SW480 (cell line): Measurements from ENCODE around the gene KLHDC2.
"Not testable (repeated sequence)": the region's sequence is repeated elsewhere in the genome, so short reads cannot be mapped to it uniquely, and the experiment has no call there.

ENCODE experiments used
- DNase-seq: peaks from one replicate; pipeline ENCODE4 v3.0.0-alpha.2; 2016; ENCODE audit warnings: low spot score

KLHDC2 gene

DNA sequence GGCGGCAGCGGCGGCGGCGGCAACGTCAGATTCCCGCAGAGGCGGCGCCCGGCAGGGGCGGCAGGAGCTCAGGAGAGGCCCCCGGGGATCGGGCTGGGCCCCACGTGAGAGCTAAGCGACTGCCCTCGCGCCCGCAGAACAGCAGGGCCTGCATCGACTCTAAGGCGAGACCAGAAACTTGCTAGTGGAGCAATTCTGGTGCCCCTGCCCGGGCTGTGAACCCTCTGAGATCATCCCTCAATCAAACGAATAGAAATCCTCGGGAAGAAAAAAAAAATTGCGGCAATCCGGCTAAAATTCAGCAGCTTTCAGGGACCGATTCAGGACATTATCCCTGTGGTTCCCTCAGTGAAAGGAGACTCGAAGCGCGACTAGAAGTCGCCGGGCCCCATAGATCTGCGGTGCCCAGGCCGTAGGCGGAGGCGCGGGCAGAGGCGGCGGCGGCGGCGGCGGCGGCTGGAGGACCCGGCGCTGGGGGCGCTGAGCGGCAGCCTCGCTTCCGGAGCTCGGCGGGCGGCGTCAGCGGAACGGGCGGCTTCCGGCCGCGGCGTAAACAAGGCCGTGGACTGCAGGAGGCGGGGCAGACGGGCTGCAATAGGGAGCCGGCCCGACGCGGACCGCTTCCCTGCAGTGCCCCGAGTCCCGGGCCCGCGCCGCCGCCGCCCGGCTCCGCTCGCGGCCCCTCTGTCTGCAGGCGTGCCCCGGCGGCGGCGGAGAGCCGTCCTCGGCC lies at the start of gene KLHDC2:
Gene KLHDC2 (plus strand): TSS at position 583 of the 730 bp plus-strand sequence. CDS start 316 bp downstream, outside the sequence.
- peak; percentile 89 for DNase-seq

GRCh38 chr14:49720744-49721143 lies 47.2 kb upstream of the KLHDC2 start:
- no peak for DNase-seq

DNA sequence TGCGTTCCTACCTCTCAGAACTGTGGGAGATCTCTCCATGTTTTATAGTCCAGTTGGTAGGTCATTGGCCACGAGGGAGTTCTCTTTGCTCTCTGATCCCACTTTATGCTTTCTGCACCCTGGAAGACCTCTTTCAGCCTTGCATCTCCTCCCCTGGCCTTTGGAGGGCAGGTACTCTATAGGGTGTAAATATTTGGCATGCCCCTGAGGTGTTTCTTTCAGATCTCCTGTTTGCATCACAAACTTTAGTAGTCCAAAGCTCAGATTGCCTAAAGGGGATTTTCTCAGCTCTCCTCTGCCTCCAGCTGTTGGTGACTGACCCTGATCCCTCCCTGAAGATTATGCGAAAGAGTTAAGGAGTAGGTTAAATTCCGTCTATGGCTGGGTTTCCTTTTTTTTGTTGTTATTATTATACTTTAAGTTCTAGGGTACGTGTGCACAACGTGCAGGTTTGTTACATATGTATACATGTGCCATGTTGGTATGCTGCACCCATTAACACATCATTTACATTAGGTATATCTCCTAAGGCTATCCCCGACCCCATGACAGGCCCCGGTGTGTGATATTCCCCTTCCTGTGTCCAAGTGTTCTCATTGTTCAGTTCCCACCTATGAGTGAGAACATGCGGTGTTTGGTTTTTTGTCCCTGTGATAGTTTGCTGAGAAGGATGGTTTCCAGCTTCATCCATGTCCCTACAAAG lies 46.1 kb upstream of the KLHDC2 start:
- DNase-seq = not testable (repeated sequence)

DNA sequence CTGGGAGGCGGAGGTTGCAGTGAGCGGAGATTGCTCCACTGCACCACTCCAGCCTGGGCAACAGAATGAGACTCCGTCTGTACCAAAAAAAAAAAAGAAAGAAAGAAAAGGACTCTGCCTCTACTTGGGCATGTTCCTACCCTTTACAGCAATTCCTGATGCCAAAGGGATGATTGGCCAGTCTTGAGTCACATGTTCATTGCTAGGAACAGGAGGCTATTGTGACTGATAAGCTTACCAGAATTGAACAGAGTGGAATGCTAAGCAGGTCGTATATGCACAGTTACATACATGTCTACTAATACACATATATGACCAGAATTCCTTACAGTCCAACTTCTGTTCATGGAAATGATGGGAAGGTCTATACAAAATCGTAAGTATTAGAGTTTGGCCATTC lies 40.8 kb upstream of the KLHDC2 start:
- DNase-seq = no peak

DNA sequence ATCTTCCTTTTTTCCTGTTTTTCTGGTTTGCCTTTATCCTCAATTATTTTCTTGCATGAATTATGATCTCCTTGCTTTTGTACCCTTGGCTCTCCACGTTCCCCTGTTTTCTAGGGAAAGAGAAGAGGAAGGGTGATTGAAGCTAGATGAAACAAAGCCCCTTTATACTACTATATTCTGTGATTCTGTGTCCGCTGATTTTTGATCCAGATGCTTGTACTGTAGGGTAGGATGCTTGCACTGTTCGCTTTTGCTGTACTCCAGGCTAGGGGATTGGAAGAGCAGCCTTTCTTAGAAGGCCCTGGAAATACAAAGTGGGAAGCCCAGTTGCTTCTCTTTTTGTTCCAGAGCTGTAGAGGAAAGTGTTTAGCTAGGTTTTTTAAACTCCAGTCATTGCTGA lies 35.1 kb upstream of the KLHDC2 start:
- no peak for DNase-seq

- DNase-seq = no peak
Observed at GRCh38 chr14:49733836-49734235, 34.1 kb upstream of the KLHDC2 start.

DNA sequence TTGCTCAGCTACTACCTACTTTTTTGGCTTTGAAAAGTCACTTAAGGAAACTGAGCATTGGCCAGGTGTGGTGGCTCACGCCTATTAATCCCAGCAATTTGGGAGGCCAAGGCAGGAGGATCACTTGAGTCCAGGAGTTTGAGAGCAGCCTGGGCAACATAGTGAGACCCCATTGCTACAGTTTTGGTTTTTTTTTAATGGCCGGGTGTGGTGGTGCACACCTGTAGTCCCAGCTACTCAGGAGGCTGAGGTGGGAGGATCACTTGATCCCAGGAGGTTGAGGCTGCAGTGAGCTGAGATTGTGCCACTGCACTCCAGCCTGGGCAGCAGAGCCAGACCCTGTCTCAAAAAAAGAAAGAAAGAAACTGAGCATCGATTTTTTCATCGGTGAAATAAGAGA lies 32.3 kb upstream of the KLHDC2 start:
- not testable (repeated sequence) for DNase-seq

DNA sequence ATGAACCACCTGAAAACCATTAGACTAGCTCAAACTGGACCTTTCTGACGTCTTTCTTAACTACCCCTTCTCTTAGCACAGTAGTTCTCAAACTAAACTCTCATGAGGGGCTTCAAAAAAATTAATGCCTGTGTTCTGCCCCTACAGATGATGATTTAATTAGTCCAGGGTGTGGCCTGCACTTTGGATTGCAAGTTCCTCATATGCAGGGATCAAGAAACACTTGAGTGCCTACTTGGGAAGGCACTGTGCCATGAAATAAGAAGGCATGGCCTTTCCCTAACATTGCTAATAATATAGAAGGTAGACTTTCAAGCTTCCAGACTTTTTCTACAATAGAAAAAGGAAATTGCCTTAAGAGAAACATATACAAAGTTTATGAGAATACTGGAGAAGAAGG lies 22.8 kb upstream of the KLHDC2 start:
- no peak for DNase-seq

- not testable (repeated sequence) for DNase-seq
Observed at GRCh38 chr14:49746476-49746875, 21.5 kb upstream of the KLHDC2 start.

- no peak for DNase-seq
Observed at GRCh38 chr14:49754570-49755097, 13.3 kb upstream of the KLHDC2 start.

DNA sequence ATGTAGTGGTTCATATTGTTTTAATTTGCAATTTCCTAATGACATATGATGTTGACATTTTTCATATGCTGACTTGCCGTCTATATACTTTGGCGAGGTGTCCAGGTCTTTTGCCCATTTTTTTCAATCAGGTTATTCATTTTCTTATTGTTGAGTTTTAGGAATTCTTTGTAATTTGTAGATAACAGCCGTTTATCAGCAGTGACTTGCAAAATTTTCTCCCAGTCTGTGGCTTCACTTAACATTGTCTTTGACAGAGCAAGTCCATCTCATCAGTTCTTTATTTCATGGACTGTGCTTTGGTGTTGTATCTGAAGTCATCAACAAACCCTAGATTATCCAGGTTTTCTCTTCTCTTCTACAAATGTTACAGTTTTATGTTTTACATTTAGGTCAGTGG lies 12.6 kb upstream of the KLHDC2 start:
- no peak for DNase-seq

- DNase-seq = no peak
Observed at GRCh38 chr14:49761839-49762551, 6.0 kb upstream of the KLHDC2 start.

GRCh38 chr14:49766839-49767238 lies 1.1 kb upstream of the KLHDC2 start:
- DNase-seq = peak; percentile 3

- no peak for DNase-seq
Observed at GRCh38 chr14:49767270-49767570, 733 bp upstream of the KLHDC2 start.

DNA sequence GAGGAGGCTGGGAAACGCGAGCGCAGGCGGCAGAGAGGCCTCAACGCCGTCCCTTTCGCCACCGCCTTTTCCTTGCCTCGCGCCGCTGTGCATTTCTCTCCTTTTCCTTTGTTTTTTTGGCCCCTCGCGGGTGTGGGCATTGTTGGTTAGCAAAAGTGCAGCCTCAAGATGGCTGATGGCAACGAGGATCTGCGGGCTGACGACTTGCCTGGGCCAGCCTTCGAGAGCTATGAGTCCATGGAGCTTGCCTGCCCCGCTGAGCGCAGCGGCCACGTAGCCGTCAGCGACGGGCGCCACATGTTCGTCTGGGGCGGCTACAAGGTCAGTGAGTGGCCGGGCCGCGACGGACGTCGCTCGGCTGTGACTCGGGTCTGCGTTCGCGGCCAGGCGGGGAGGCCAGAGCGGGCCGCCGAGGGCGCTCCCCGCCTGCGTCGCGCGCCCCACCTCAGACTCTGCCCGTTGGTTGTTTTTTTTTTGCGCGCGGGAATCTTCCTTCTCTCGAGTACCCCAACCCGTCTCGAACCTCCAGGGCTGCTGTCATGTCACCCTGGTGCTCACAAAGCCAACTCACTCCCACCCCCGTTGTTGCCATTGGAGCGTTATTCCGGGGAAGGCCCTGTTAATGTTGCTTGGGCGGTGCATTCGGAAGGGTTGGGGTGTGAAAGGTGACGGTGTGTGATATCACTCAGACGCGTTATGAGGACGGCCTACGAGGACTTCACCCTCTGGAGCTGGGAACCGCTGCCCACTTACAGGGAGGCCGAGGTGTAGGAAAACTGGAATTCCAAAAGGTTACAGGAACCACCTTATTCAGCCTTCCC lies 558 bp downstream of the KLHDC2 start:
- DNase-seq = peak; percentile 70

GRCh38 chr14:49769171-49769570 lies 1.2 kb downstream of the KLHDC2 start:
- peak; percentile 27 for DNase-seq

- DNase-seq = no peak
Observed at GRCh38 chr14:49769581-49770211, 1.7 kb downstream of the KLHDC2 start.

GRCh38 chr14:49770212-49770817 lies 2.4 kb downstream of the KLHDC2 start:
- peak; percentile 75 for DNase-seq

DNA sequence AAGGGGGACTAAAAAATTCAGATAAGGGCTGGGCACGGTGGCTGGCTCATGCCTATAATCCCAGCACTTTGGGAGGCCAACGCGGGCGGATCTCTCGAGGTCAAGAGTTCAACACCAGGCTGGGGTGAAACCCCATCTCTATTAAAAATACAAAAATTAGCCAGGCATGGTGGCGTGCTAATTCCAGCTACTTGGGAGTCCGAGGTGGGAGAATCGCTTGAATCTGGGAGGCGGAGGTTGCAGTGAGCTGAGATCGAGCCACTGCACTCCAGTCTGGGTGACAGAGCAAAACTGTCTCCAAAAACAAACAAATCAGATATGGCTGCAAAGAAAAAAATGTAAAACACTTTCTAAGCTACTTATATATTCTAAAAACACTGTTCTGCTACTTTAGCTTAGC lies 3.7 kb downstream of the KLHDC2 start:
- not testable (repeated sequence) for DNase-seq

DNA sequence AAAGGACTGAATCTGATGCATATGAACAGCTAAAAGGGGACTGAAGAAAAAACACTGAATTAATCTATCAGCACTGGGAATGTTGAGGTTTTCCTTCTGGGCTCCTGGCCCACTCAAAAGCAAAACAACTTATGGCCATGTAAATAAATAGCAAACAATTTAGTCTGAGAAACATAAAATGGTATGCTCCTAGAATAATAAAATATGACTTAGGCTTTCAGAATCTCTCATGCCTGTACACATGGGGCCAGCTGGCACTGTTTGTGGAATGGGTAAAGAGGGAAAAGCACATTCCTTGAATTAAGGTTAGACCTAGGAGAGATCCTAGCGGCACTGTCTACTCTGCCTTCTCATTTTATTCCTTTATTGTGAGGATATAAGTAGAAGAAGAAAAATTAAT lies 6.2 kb downstream of the KLHDC2 start:
- no peak for DNase-seq

- DNase-seq = no peak
Observed at GRCh38 chr14:49778421-49778820, 10.5 kb downstream of the KLHDC2 start.
